Measurements from ENCODE around the gene DUSP7. TPM values are rescaled to one million over a fixed set of nuclear protein-coding genes. Genes with fewer than 3 reads are reported as not detected.

The DUSP7 gene
- total RNA-seq, 1 experiment from 2014 or later = 13.1 TPM

DNA sequence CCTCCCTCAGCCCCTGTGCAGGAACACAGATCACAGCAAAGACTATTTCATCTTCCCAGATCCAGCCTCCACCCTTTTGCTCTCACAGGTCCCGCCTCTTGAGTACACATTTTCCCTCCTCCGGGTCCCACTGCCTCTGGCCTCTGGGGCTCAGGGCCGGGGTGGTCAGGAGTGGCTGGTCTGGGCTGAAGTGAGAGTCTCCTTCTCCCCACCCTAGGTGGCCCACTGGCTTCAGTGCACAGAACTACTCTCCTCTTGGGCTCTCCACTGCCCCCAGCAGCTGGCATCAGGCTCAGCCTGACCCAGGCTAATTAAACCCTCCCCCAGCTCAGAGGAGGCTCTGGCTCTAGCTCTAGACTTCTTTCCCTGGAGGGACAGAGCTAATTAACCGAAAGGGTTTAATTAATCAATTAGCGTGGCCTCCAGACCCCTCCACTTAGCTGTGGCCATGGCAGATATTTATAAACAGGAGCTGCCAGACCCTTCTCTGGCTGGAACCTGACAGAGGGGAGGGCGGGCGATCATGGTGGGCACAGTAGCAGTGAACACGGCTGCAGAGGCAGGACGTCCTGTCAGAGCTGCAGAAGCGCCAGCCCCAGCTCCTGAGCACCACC is 15.1 kb downstream of the DUSP7 start:
- H3K36me3 ChIP-seq (ENCODE audit: control insufficient read depth, insufficient read depth, low read length) = no peaks in the 10 kb centered on the region
- H3K27ac ChIP-seq (ENCODE audit: low read length) = no peak overlapping the region
- no peak for TF ChIP-seq SIN3A (IDR thresholded peaks at IDR 0.05; ENCODE audit: borderline replicate concordance, insufficient read depth, low read depth, low read length)
- no peak for TF ChIP-seq POLR2AphosphoS5 (IDR thresholded peaks at IDR 0.05; ENCODE audit: low read depth, low read length)
- TF ChIP-seq, protein P1, sequence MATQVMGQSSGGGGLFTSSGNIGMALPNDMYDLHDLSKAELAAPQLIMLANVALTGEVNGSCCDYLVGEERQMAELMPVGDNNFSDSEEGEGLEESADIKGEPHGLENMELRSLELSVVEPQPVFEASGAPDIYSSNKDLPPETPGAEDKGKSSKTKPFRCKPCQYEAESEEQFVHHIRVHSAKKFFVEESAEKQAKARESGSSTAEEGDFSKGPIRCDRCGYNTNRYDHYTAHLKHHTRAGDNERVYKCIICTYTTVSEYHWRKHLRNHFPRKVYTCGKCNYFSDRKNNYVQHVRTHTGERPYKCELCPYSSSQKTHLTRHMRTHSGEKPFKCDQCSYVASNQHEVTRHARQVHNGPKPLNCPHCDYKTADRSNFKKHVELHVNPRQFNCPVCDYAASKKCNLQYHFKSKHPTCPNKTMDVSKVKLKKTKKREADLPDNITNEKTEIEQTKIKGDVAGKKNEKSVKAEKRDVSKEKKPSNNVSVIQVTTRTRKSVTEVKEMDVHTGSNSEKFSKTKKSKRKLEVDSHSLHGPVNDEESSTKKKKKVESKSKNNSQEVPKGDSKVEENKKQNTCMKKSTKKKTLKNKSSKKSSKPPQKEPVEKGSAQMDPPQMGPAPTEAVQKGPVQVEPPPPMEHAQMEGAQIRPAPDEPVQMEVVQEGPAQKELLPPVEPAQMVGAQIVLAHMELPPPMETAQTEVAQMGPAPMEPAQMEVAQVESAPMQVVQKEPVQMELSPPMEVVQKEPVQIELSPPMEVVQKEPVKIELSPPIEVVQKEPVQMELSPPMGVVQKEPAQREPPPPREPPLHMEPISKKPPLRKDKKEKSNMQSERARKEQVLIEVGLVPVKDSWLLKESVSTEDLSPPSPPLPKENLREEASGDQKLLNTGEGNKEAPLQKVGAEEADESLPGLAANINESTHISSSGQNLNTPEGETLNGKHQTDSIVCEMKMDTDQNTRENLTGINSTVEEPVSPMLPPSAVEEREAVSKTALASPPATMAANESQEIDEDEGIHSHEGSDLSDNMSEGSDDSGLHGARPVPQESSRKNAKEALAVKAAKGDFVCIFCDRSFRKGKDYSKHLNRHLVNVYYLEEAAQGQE (IDR thresholded peaks at IDR 0.05; ENCODE audit: insufficient read depth in 1 of 2, low read depth in 2 of 2, low read length in 1 of 2) = no peak
- TF ChIP-seq TCF7L2 (IDR thresholded peaks at IDR 0.05; ENCODE audit: low read depth, low read length) = no peak
- TF ChIP-seq CTCF (IDR thresholded peaks at IDR 0.05) = no peak
- intact Hi-C loops (cut with micrococcal nuclease; ENCODE audit: unreplicated experiment) = no loop called here
- CTCF ChIA-PET = no interaction called here
- no peaks in the 10 kb centered on the region for H3K9me3 ChIP-seq (ENCODE audit: control insufficient read depth, insufficient read depth, low read depth, low read length)
- ATAC-seq = peak; percentile 54; the same call in 1 of the 2 replicates
- H3K4me1 ChIP-seq (ENCODE audit: control insufficient read depth, insufficient read depth, low read length) = peaks cover 4% of the 10 kb centered on the region
- BruUV-seq (replicated peaks) = no TSS peak
- H3K4me3 ChIP-seq (ENCODE audit: low read depth in 2 of 2, low read length in 2 of 2) = no peak overlapping the region
- POLR2A ChIA-PET = no interaction called here
- DNase-seq (ENCODE audit: low read depth, low spot score) = no peak
- in situ Hi-C loops (cut with HindIII; ENCODE audit: low pct_unique_long_range_greater_than_20kb, low sequenced_read_pairs) = loop anchor here (10.0 kb wide), 1 partner anchor 124 kb away; no protein-coding TSS in a partner anchor
- no peaks in the 10 kb centered on the region for H3K27me3 ChIP-seq (ENCODE audit: control insufficient read depth, insufficient read depth, low read length)

- Histone ChIP-seq H3K27me3 (ENCODE audit: control insufficient read depth, insufficient read depth, low read length) (no peaks in the 10 kb centered on the region), H3K9me3 (ENCODE audit: control insufficient read depth, insufficient read depth, low read depth, low read length) (no peaks in the 10 kb centered on the region), H3K4me3 (ENCODE audit: low read depth in 2 of 2, low read length in 2 of 2) (no peak overlapping the region), H3K4me1 (ENCODE audit: control insufficient read depth, insufficient read depth, low read length) (no peaks in the 10 kb centered on the region), H3K36me3 (ENCODE audit: control insufficient read depth, insufficient read depth, low read length) (no peaks in the 10 kb centered on the region), H3K27ac (ENCODE audit: low read length) (no peak overlapping the region)
- intact Hi-C loops (cut with micrococcal nuclease; ENCODE audit: unreplicated experiment) (no loop called here), in situ Hi-C loops (cut with HindIII; ENCODE audit: low pct_unique_long_range_greater_than_20kb, low sequenced_read_pairs) (loop anchor here (10.0 kb wide), 1 partner anchor 124 kb away; no protein-coding TSS in a partner anchor)
- POLR2A ChIA-PET = no interaction called here
- BruUV-seq (replicated peaks) = no TSS peak
- TF ChIP-seq, protein P1 (IDR thresholded peaks at IDR 0.05; ENCODE audit: insufficient read depth in 1 of 2, low read depth in 2 of 2, low read length in 1 of 2) = no peak
- TF ChIP-seq TCF7L2 (IDR thresholded peaks at IDR 0.05; ENCODE audit: low read depth, low read length) = no peak
- no peak for TF ChIP-seq POLR2AphosphoS5 (IDR thresholded peaks at IDR 0.05; ENCODE audit: low read depth, low read length)
- TF ChIP-seq CTCF (IDR thresholded peaks at IDR 0.05) = no peak
- TF ChIP-seq SIN3A (IDR thresholded peaks at IDR 0.05; ENCODE audit: borderline replicate concordance, insufficient read depth, low read depth, low read length) = no peak
- CTCF ChIA-PET = interaction anchor here (1.0 kb wide), 1 partner anchor 27 kb away, joined by 3 read pairs; no protein-coding TSS in a partner anchor
- DNase-seq (ENCODE audit: low read depth, low spot score) (no peak), ATAC-seq (no peak)
Measured at GRCh38 chr3:52040600-52040999, 15.8 kb downstream of the DUSP7 start.
